Epithelial cell of esophagus (primary cell): ENCODE measurements around the gene HIP1.
A peak's percentile ranks its signal among the peaks of the same experiment; 100 is the strongest.
"Not testable (repeated sequence)": the region's sequence is repeated elsewhere in the genome, so short reads cannot be mapped to it uniquely, and the experiment has no call there.

Experiments
- DNase-seq: peaks from one replicate; pipeline ENCODE4 v3.0.0; 2010; ENCODE audit warnings: low read depth
- H3K4me3 ChIP-seq: 2 replicates; pipeline ENCODE4 v1.5.1; 2011; ENCODE audit warnings: mild to moderate bottlenecking, low read length, control low read depth
- CTCF ChIP-seq: IDR thresholded peaks from 2 replicates; pipeline ENCODE4 v1.5.1; 2011; ENCODE audit warnings: low read depth, mild to moderate bottlenecking, low read length, control low read depth, inconsistent platforms; ENCODE audit not compliant: insufficient read depth; ENCODE audit errors: missing control alignments

Gene HIP1

GRCh38 chr7:75738604-75738974, at the start of gene HIP1:
HIP1 (minus strand) TSS chr7:75738941; CDS start chr7:75738920, 21 bp downstream.
- H3K4me3 ChIP-seq = peak within 1 kb of the TSS; percentile 67
- no peak for TF ChIP-seq CTCF
- DNase-seq = no peak

GRCh38 chr7:75788154-75788847, 49.6 kb upstream of the HIP1 start:
- DNase-seq, H3K4me3 ChIP-seq: not testable (repeated sequence)

- not testable (repeated sequence) for H3K4me3 ChIP-seq, DNase-seq
Observed at GRCh38 chr7:75783058-75783457, 44.3 kb upstream of the HIP1 start.

- not testable (repeated sequence) for DNase-seq, H3K4me3 ChIP-seq
Observed at GRCh38 chr7:75780647-75781273, 42.0 kb upstream of the HIP1 start.

- H3K4me3 ChIP-seq = not testable (repeated sequence)
- peak; percentile 61 for DNase-seq
Observed at GRCh38 chr7:75779516-75779915, 40.8 kb upstream of the HIP1 start.

- DNase-seq, H3K4me3 ChIP-seq: not testable (repeated sequence)
Observed at GRCh38 chr7:75779035-75779434, 40.3 kb upstream of the HIP1 start.

- no peak for TF ChIP-seq CTCF
- no peak overlapping the region for H3K4me3 ChIP-seq
- DNase-seq = peak; percentile 58
Observed at GRCh38 chr7:75776295-75776971, 37.7 kb upstream of the HIP1 start.

- not testable (repeated sequence) for H3K4me3 ChIP-seq
- DNase-seq = peak; percentile 57
Observed at GRCh38 chr7:75773958-75774357, 35.2 kb upstream of the HIP1 start.

- no peak within 1 kb of the TSS for H3K4me3 ChIP-seq
- peak; percentile 44 for DNase-seq
- TF ChIP-seq CTCF = no peak
Observed at GRCh38 chr7:75772081-75773077, 33.6 kb upstream of the HIP1 start, which contains the start of gene CCL26. CCL26 (minus strand) TSS chr7:75772211; CDS start chr7:75772176, 35 bp downstream.
